Measurements from ENCODE around the gene SULF2. TPM values are rescaled to one million over a fixed set of nuclear protein-coding genes. Genes with fewer than 3 reads are reported as not detected.
A peak's percentile ranks its signal among the peaks of the same experiment; 100 is the strongest.

SULF2 gene
- total RNA-seq, 1 donor from 2014 or later: 78.2 TPM

GRCh38 chr20:47788741-47789080 is 3.4 kb upstream of the SULF2 start:
- no peak for TF ChIP-seq CTCF (IDR thresholded peaks at IDR 0.05; ENCODE audit: insufficient read depth, low read length, poor library complexity, severe bottlenecking)
- Histone ChIP-seq H3K4me3 (ENCODE audit: low read depth, low read length) (no peak overlapping the region), H3K27me3 (ENCODE audit: control insufficient read depth, insufficient read depth, low read length) (no peaks in the 10 kb centered on the region), H3K36me3 (ENCODE audit: control insufficient read depth, insufficient read depth, low read length) (no peaks in the 10 kb centered on the region)
- DNase-seq (ENCODE audit: low read depth): no peak

GRCh38 chr20:47786765-47787107 is 1.5 kb upstream of the SULF2 start:
- Histone ChIP-seq H3K4me3 (ENCODE audit: low read depth, low read length) (no peak overlapping the region), H3K36me3 (ENCODE audit: control insufficient read depth, insufficient read depth, low read length) (no peaks in the 10 kb centered on the region), H3K27me3 (ENCODE audit: control insufficient read depth, insufficient read depth, low read length) (no peaks in the 10 kb centered on the region)
- no peak for TF ChIP-seq CTCF (IDR thresholded peaks at IDR 0.05; ENCODE audit: insufficient read depth, low read length, poor library complexity, severe bottlenecking)
- DNase-seq (ENCODE audit: low read depth): no peak

- peak; percentile 71 for TF ChIP-seq CTCF (IDR thresholded peaks at IDR 0.05; ENCODE audit: insufficient read depth, low read length, poor library complexity, severe bottlenecking)
- peak; percentile 34 for DNase-seq (ENCODE audit: low read depth)
- Histone ChIP-seq H3K4me3 (ENCODE audit: low read depth, low read length) (peak overlapping the region; percentile 77), H3K27me3 (ENCODE audit: control insufficient read depth, insufficient read depth, low read length) (no peaks in the 10 kb centered on the region), H3K36me3 (ENCODE audit: control insufficient read depth, insufficient read depth, low read length) (no peaks in the 10 kb centered on the region)
Observed at GRCh38 chr20:47785854-47786764, 828 bp upstream of the SULF2 start.

DNA sequence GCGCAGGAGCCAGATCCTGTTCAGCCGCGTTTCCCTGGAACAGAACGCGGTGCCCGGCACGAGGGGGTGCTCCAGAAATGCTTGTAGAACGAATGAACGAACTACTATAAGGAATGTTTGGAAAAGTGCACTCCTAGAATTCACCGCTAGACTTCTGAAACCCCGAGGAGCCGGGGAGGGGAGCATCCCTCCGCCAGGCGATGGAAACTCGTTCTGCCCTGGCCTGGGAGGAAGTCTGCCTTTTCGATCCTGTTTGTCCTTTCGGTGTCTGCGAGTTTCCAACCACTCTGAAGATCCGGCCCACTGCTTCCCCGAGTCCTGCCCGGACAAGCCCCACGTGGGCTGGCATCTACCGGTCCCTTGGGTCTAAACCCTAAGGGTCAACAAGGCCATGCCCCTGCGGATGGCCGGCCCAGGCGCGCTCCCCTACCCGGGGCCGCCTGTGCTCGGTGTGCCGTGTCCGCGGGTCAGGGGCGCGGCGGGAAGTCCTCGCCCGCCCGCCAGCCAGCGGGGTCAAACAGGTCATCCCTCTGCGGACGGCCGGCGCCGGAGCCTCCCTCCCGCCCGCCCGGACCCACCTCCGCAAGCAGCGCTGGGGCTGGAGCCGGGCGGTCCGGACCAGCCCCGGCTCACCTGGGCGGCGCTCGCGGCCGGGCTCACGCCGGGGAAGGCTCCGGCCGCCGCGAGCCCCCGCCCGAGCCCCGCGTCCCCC is 526 bp downstream of the SULF2 start:
- H3K36me3 ChIP-seq (ENCODE audit: control insufficient read depth, insufficient read depth, low read length): no peaks in the 10 kb centered on the region
- no peak for DNase-seq (ENCODE audit: low read depth)
- peak; percentile 44 for TF ChIP-seq CTCF (IDR thresholded peaks at IDR 0.05; ENCODE audit: insufficient read depth, low read length, poor library complexity, severe bottlenecking)
- peak overlapping the region; percentile 77 for H3K4me3 ChIP-seq (ENCODE audit: low read depth, low read length)
- H3K27me3 ChIP-seq (ENCODE audit: control insufficient read depth, insufficient read depth, low read length): no peaks in the 10 kb centered on the region

GRCh38 chr20:47783828-47784598 is 1.3 kb downstream of the SULF2 start:
- no peak for TF ChIP-seq CTCF (IDR thresholded peaks at IDR 0.05; ENCODE audit: insufficient read depth, low read length, poor library complexity, severe bottlenecking)
- Histone ChIP-seq H3K36me3 (ENCODE audit: control insufficient read depth, insufficient read depth, low read length) (no peaks in the 10 kb centered on the region), H3K4me3 (ENCODE audit: low read depth, low read length) (peak overlapping the region; percentile 77), H3K27me3 (ENCODE audit: control insufficient read depth, insufficient read depth, low read length) (no peaks in the 10 kb centered on the region)
- DNase-seq (ENCODE audit: low read depth): no peak
